H1 (cell line): Measurements from ENCODE around the gene OR51B5. TPM values are rescaled to one million over a fixed set of nuclear protein-coding genes. Genes with fewer than 3 reads are reported as not detected.

Source experiments
- CTCF ChIA-PET: fragments of 300-600 bp; sonication (Branson Sonifier 250); formaldehyde crosslinking; loops from one replicate; lab custom pipeline; 2021; ENCODE audit not compliant: partially characterized antibody; lab: Charles Lee
- POLR2A ChIA-PET: fragments of 300-600 bp; sonication (Branson Sonifier 250); formaldehyde crosslinking; loops from one replicate; lab custom pipeline; 2021; ENCODE audit warnings: inconsistent platforms; ENCODE audit not compliant: partially characterized antibody; lab: Charles Lee
- DNase-seq, 2 experiments: peaks; one replicate each; pipeline versions ENCODE4 v3.0.0 to v3.0.0-alpha.2; 2010 to 2022; ENCODE audit warnings: low spot score in 2 of 2, low read depth in 1 of 2, mixed read lengths in 1 of 2
- FAIRE-seq: peaks from 2 replicates; lab custom pipeline; 2011; peaks lifted over from hg19 to GRCh38; lab: Jason Lieb, UNC
- H2AFZ ChIP-seq: 2 replicates; pipeline ENCODE4 v1.8.1; 2012; ENCODE audit warnings: low read length, inconsistent platforms
- H2AK5ac ChIP-seq: 2 replicates; pipeline ENCODE4 v1.6.1; 2013; ENCODE audit warnings: low read depth, low read length
- H2BK120ac ChIP-seq: replicated peaks from 2 replicates; pipeline ENCODE3; 2013; ENCODE audit warnings: low read depth, low read length, inconsistent platforms
- H2BK12ac ChIP-seq: 2 replicates; pipeline ENCODE4 v1.6.1; 2013; ENCODE audit warnings: low read depth, low read length
- H2BK15ac ChIP-seq: 2 replicates; pipeline ENCODE4 v1.6.1; 2013; ENCODE audit warnings: low read length
- H2BK20ac ChIP-seq: 2 replicates; pipeline ENCODE4 v1.6.1; 2013; ENCODE audit warnings: low read length
- H2BK5ac ChIP-seq: 2 replicates; pipeline ENCODE4 v1.6.1; 2013; ENCODE audit warnings: low read depth, low read length
- H3K14ac ChIP-seq: 2 replicates; pipeline ENCODE4 v1.6.1; 2013; ENCODE audit warnings: inconsistent platforms; ENCODE audit not compliant: insufficient read length
- H3K18ac ChIP-seq: 2 replicates; pipeline ENCODE4 v1.6.1; 2013; ENCODE audit warnings: low read length; ENCODE audit errors: extremely low read depth
- H3K23ac ChIP-seq: 2 replicates; pipeline ENCODE4 v1.6.1; 2013; ENCODE audit warnings: inconsistent platforms; ENCODE audit not compliant: insufficient read length
- H3K23me2 ChIP-seq: 2 replicates; pipeline ENCODE4 v1.6.1; 2013; ENCODE audit warnings: low read depth, low read length
- H3K27ac ChIP-seq: 2 replicates; pipeline ENCODE4 v1.6.1; 2011; ENCODE audit warnings: low read depth, low read length, inconsistent platforms
- H3K27me3 ChIP-seq, 4 experiments: replicated peaks in 1 of 4; 1 replicate in 1 of 4; 2 replicates in 3 of 4; pipeline versions ENCODE4 v1.6.1 to v1.8.1; 2011 to 2013; ENCODE audit warnings: low read length in 3 of 4, mild to moderate bottlenecking in 3 of 4, inconsistent platforms in 2 of 4, mixed read lengths in 2 of 4, moderate library complexity in 1 of 4; ENCODE audit not compliant: control insufficient read depth in 3 of 4, insufficient read depth in 3 of 4; ENCODE audit errors: extremely low read depth in 1 of 4
- H3K36me3 ChIP-seq, 4 experiments: 2 replicates each; pipeline versions ENCODE4 v1.6.1 to v1.8.1; 2011 to 2013; ENCODE audit warnings: mild to moderate bottlenecking in 4 of 4, low read length in 3 of 4, moderate library complexity in 2 of 4, control low read depth in 1 of 4, inconsistent platforms in 1 of 4; ENCODE audit not compliant: insufficient read depth in 4 of 4, control insufficient read depth in 2 of 4
- H3K4ac ChIP-seq: replicated peaks from 2 replicates; pipeline ENCODE3; 2013; ENCODE audit warnings: low read length, low read depth, mixed read lengths, inconsistent platforms; ENCODE audit not compliant: insufficient read length
- H3K4me1 ChIP-seq, 4 experiments: replicated peaks in 1 of 4; 1 replicate in 1 of 4; 2 replicates in 3 of 4; pipeline versions ENCODE4 v1.6.1 to v1.8.1; 2011 to 2013; ENCODE audit warnings: low read length in 3 of 4, inconsistent platforms in 2 of 4, mixed read lengths in 1 of 4; ENCODE audit not compliant: insufficient read depth in 4 of 4, control insufficient read depth in 3 of 4
- H3K4me2 ChIP-seq, 2 experiments: 2 replicates each; pipeline versions ENCODE4 v1.6.1 to v1.8.1; 2011 to 2013; ENCODE audit warnings: low read depth in 2 of 2, low read length in 2 of 2, control low read depth in 1 of 2, inconsistent platforms in 1 of 2, mild to moderate bottlenecking in 1 of 2; ENCODE audit not compliant: insufficient read depth in 1 of 2
- H3K4me3 ChIP-seq, 4 experiments: fragments of 200-600, 300-600 bp in 1 of 4; sonication (generic), shearing (Covaris generic), sonication (Bioruptor Twin) in 1 of 4; 2 replicates each; pipeline versions ENCODE4 v1.5.1 to v1.8.1; 2011 to 2016; ENCODE audit warnings: low read length in 4 of 4, low read depth in 3 of 4, control low read depth in 2 of 4, inconsistent platforms in 2 of 4, mild to moderate bottlenecking in 2 of 4, mixed read lengths in 1 of 4, moderate library complexity in 1 of 4; ENCODE audit not compliant: insufficient read depth in 2 of 4; ENCODE audit errors: extremely low read depth in 1 of 4
- H3K56ac ChIP-seq: replicated peaks from 2 replicates; pipeline ENCODE3; 2013; ENCODE audit warnings: low read depth, mild to moderate bottlenecking, mixed read lengths, low read length, inconsistent platforms; ENCODE audit not compliant: insufficient read length
- H3K79me1 ChIP-seq: 2 replicates; pipeline ENCODE4 v1.6.1; 2013; ENCODE audit warnings: low read depth, low read length, control low read depth
- H3K79me2 ChIP-seq, 2 experiments: 2 replicates each; pipeline versions ENCODE4 v1.6.1 to v1.8.1; 2012 to 2013; ENCODE audit warnings: low read length in 2 of 2, mild to moderate bottlenecking in 2 of 2, inconsistent platforms in 1 of 2; ENCODE audit not compliant: insufficient read depth in 2 of 2, control insufficient read depth in 1 of 2
- H3K9ac ChIP-seq, 4 experiments: replicated peaks in 1 of 4; 1 replicate in 1 of 4; 2 replicates in 3 of 4; pipeline versions ENCODE4 v1.6.1 to v1.8.1; 2011 to 2013; ENCODE audit warnings: low read depth in 3 of 4, low read length in 3 of 4, control low read depth in 2 of 4, mild to moderate bottlenecking in 2 of 4, moderate library complexity in 2 of 4, inconsistent platforms in 1 of 4; ENCODE audit errors: extremely low read depth in 1 of 4
- H3K9me3 ChIP-seq, 2 experiments: 2 replicates each; pipeline versions ENCODE4 v1.6.1 to v1.8.1; 2012 to 2013; ENCODE audit warnings: mild to moderate bottlenecking in 2 of 2, moderate library complexity in 2 of 2, control low read depth in 1 of 2, inconsistent platforms in 1 of 2, low read depth in 1 of 2, low read length in 1 of 2, mixed read lengths in 1 of 2; ENCODE audit not compliant: insufficient read depth in 2 of 2
- H4K20me1 ChIP-seq, 2 experiments: replicated peaks in 1 of 2; 2 replicates each; pipeline versions ENCODE3 to v1.8.1; 2011 to 2013; ENCODE audit warnings: inconsistent platforms in 2 of 2, low read length in 2 of 2, mild to moderate bottlenecking in 1 of 2; ENCODE audit not compliant: insufficient read depth in 2 of 2, control insufficient read depth in 1 of 2
- H4K5ac ChIP-seq: 2 replicates; pipeline ENCODE4 v1.6.1; 2013; ENCODE audit warnings: low read length, low read depth, mixed read lengths, inconsistent platforms; ENCODE audit not compliant: insufficient read length
- H4K8ac ChIP-seq: 2 replicates; pipeline ENCODE4 v1.8.0; 2013; ENCODE audit warnings: mild to moderate bottlenecking, moderate library complexity, low read length, inconsistent platforms; ENCODE audit not compliant: insufficient read depth; ENCODE audit errors: extremely low read depth
- H4K91ac ChIP-seq: replicated peaks from 2 replicates; pipeline ENCODE3; 2013; ENCODE audit warnings: low read length, mixed read lengths, inconsistent platforms; ENCODE audit not compliant: insufficient read length
- KDM5A ChIP-seq: fragments of 200-600 bp; IDR thresholded peaks from 2 replicates; pipeline ENCODE4 v1.7.1; 2012; ENCODE audit warnings: mild to moderate bottlenecking, low read length, inconsistent platforms, mixed read lengths
- NRF1 ChIP-seq: IDR thresholded peaks from 2 replicates; pipeline ENCODE4 v1.6.1; 2011; ENCODE audit warnings: mild to moderate bottlenecking, low read depth, low read length, improper control_type of control experiment
- RFX5 ChIP-seq: IDR thresholded peaks from 2 replicates; pipeline ENCODE4 v1.6.1; 2011; ENCODE audit warnings: low read depth, low read length, improper control_type of control experiment, borderline replicate concordance
- RXRA ChIP-seq: IDR thresholded peaks from 2 replicates; pipeline ENCODE4 v1.6.1; 2011; ENCODE audit warnings: low read depth, mild to moderate bottlenecking, low read length, moderate library complexity; ENCODE audit not compliant: insufficient read depth
- SP1 ChIP-seq: IDR thresholded peaks from 2 replicates; pipeline ENCODE4 v1.6.1; 2011; ENCODE audit warnings: low read depth, low read length
- TAF7 ChIP-seq: optimal IDR thresholded peaks from 2 replicates; pipeline ENCODE3; 2011; ENCODE audit warnings: low read depth, mild to moderate bottlenecking, inconsistent platforms, low read length, moderate library complexity, borderline replicate concordance
- WGBS, 2 experiments: shearing (Covaris generic) in 1 of 2; methylation state at CpG; one replicate each; pipeline versions ENCODE4 v1.1.6 to v1.1.7; 2013 to 2015; ENCODE audit warnings: low lambda C conversion rate in 2 of 2, mixed read lengths in 2 of 2, inconsistent platforms in 1 of 2, low coverage in 1 of 2, missing lambda C conversion rate in 1 of 2; ENCODE audit not compliant: insufficient replicate concordance in 2 of 2, insufficient coverage in 1 of 2, insufficient read length in 1 of 2; ENCODE audit errors: extremely low coverage in 1 of 2, missing lambda C conversion rate in 1 of 2; 5-methylcytosine and 5-hydroxymethylcytosine counted together
- long read RNA-seq, 2 experiments: library from RNA in 1 of 2; library from capped mRNA in 1 of 2; stranded (forward); transcript quantifications; one replicate each; pipeline ENCODE4 v2.0.0, GENCODE V29; 2021; ENCODE audit warnings: inconsistent platforms in 1 of 2
- polyA minus RNA-seq, 3 experiments: library from RNA; depleted of rRNA, polyadenylated mRNA; stranded (reverse); fragments of >200 nt; gene quantifications; 1 replicate in 2 of 3; 2 replicates in 1 of 3; pipeline ENCODE4 v1.2.3, GENCODE V29; 2011
- polyA plus RNA-seq, 7 experiments: library from polyadenylated mRNA; depleted of rRNA in 3 of 7; stranded (reverse) in 5 of 7; unstranded in 2 of 7; fragments of >200 nt in 5 of 7; fragments of 200-250 nt in 2 of 7; gene quantifications; 1 replicate in 5 of 7; 2 replicates in 1 of 7; 4 replicates in 1 of 7; pipeline versions ENCODE4 v1.2.1 to v1.2.3, GENCODE V29; 2011 to 2013; ENCODE audit warnings: missing spikeins in 2 of 7, mixed read lengths in 2 of 7
- total RNA-seq: library from RNA; stranded (reverse); fragmentation: NEBNext Ultra II Directional; extraction: Animal tissue kit (Norgen Biotek cat#: 25700); gene quantifications from 2 replicates; pipeline ENCODE4 v1.2.1, GENCODE V29; 2021

OR51B5 gene, protein sequence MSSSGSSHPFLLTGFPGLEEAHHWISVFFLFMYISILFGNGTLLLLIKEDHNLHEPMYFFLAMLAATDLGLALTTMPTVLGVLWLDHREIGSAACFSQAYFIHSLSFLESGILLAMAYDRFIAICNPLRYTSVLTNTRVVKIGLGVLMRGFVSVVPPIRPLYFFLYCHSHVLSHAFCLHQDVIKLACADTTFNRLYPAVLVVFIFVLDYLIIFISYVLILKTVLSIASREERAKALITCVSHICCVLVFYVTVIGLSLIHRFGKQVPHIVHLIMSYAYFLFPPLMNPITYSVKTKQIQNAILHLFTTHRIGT
- total RNA-seq (not detected in 2 replicates), polyA plus RNA-seq (2011; rRNA removed) (0.06 TPM in 1 of 2 replicates, not detected in the other), polyA minus RNA-seq (2011; rRNA and poly(A)+ RNA removed) (0.25 and 2.4 TPM in 2 replicates)
- polyA plus RNA-seq (2011; cell fraction: cytosol; rRNA removed) = 0.06 TPM
- polyA plus RNA-seq (2011; cell fraction: nucleus; rRNA removed) = 0.24 TPM
- polyA plus RNA-seq (2012, experiment 1 of 2) = not detected in 4 replicates
- not detected for polyA plus RNA-seq (2012, experiment 2 of 2)
- polyA plus RNA-seq (2013, experiment 1 of 2) = not detected
- polyA plus RNA-seq (2013, experiment 2 of 2) = not detected
- polyA minus RNA-seq (2011; cell fraction: cytosol; rRNA and poly(A)+ RNA removed) = not detected
- 0.90 TPM for polyA minus RNA-seq (2011; cell fraction: nucleus; rRNA and poly(A)+ RNA removed)
- long read RNA-seq, experiment 1 = 0 reads
- long read RNA-seq, experiment 2 = 0 reads

DNA sequence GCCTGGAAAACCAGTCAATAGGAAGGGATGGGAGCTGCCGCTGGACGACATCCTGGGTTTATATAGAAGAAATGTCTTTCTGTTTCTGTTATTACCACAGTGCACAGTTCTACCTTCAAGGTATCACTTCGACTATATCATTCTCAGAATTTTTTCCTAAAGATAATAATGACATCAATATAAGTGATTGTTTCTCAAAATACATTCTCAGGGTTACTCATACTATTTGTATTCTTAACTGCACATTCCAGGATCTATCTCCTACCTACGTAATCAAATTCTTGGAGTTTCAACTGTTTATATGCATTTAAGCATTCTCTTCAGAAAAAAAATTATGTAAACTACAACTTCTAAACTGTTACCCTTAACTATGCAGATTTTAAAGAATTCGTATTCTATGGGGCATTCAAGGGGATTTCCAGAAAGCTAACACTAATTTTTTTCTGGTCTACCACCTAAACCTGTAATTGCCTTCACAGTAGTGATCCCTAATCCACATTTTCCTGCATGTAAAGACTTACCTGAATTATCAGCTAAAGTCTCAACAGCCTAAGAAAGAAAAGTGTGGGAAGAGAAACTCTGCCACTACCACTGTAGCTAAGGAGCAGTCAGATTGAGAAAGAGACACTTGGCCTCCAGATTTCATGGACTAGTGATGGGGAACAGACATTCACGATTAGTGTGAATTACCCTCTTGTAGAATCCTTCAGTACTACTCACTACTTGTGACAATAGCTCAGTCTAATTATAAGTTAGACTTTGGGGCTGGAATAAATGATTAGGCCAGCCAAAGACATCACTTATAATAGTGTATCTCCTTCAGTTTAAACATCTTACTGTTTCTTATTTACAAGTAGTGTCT is at the start of gene OR51B5:
OR51B5 (minus strand) TSS at position 51 of the 862 bp plus-strand sequence; CDS start at position 51, 0 bp downstream.
- Histone ChIP-seq H4K20me1 (no peaks in the 10 kb centered on the region), H3K14ac (no peak within 1 kb of the TSS), H3K23me2 (no peaks in the 10 kb centered on the region), H2BK20ac (no peak within 1 kb of the TSS), H3K27ac (no peak within 1 kb of the TSS), H2AFZ (no peak within 1 kb of the TSS), H3K4me2 (no peak within 1 kb of the TSS), H3K36me3 (no peaks in the 10 kb centered on the region), H2BK120ac (no peak within 1 kb of the TSS), H2BK15ac (no peak within 1 kb of the TSS), H3K4me3 (no peak within 1 kb of the TSS), H2AK5ac (no peak within 1 kb of the TSS), H3K4ac (no peak within 1 kb of the TSS), H3K27me3 (no peaks in the 10 kb centered on the region), H3K56ac (no peak within 1 kb of the TSS), H2BK12ac (0 out of 2 replicates have a peak within 1 kb of the TSS, but pooled peaks have one; percentile 33), H4K5ac (no peak within 1 kb of the TSS), H3K79me1 (no peaks in the 10 kb centered on the region), H3K79me2 (no peaks in the 10 kb centered on the region), H3K9me3 (no peaks in the 10 kb centered on the region), H3K9ac (no peak within 1 kb of the TSS), H3K4me1 (peaks cover 0 to 4% (median 2%) of the 10 kb centered on the region in 4 experiments; a peak in 1 of 7 replicates), H2BK5ac (no peak within 1 kb of the TSS), H4K91ac (no peak within 1 kb of the TSS), H4K8ac (no peak within 1 kb of the TSS), H3K18ac (no peak within 1 kb of the TSS), H3K23ac (no peak within 1 kb of the TSS)
- no peak for DNase-seq
- ChIA-PET CTCF (interaction anchor here (0.6 to 2.7 kb wide), 4 partner anchors 18 to 573 kb away, joined by 3 to 8 read pairs (median 3); no protein-coding TSS in a partner anchor), POLR2A (no interaction called here)
- WGBS, 2 experiments = 85% methylated on average over 6 of the region's 6 CpGs; no CpG with 5 or more reads in 1 of the 2 experiments
- TF ChIP-seq NRF1 = no peak
- TF ChIP-seq SP1 = no peak
- TF ChIP-seq RFX5 = no peak
- no peak for TF ChIP-seq RXRA
- TF ChIP-seq KDM5A = no peak
- no peak for TF ChIP-seq TAF7
- FAIRE-seq = no peak
